Pons (tissue), 1 donor: ENCODE results near the gene PRLHR.

ENCODE experiments used
- DNase-seq: peaks from one replicate; pipeline ENCODE4 v3.0.0-alpha.2; 2016; ENCODE audit warnings: low spot score

PRLHR gene

DNA sequence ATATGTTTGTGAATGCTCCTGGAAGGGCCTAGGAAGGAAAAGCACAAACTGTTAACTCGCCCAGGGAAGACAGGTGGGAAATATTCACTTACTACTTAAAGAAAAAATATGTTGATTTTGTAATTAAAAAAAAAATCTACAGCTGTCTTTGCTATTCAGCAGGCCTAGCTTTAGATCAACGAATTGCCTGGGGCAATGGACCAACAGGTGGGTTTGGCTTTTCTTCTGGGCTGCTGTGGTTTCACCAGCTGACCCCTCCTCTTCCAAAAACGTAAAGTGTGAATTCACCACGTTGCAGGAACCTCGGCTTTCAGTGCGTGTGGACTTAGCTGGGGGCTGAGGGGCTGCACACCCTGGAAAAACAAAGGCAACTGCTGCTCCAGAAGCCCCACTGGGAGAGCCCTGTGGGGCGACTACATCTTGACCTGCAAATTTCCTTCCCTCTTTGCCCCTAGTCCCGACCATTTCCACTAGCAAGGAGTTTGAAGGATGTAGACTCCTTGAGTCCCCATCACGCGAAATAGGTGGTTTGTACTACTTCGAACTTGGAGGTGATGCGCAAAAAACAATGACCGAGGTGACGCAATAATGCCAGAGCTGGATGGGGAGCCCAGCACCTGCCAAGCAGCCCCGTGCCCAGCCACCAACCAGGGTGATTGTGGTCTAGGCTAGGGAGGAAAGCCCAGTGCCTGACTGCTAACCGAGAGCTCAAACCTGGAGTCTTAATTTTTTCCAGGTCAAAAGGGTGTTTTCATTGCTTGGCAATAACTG is 7.4 kb downstream of the PRLHR start:
- DNase-seq = no peak

DNA sequence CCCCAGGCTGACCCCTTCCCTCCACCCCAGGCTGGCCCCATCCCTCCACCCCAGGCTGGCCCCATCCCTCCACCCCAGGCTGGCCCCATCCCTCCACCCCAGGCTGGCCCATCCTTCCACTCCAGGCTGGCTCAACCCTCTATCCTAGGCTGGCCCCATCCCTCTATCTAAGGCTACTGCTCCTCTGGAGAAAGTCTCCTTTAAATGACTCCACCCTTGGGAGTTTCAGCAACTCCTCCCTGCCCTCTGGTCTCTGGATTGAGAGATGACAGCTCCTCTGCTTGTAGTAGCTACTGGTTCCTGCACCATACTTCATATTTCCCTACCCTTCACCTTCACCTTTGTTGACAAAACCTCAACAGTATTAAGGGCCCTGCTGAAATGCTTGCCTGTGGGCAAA is 8.5 kb downstream of the PRLHR start:
- no peak for DNase-seq

DNA sequence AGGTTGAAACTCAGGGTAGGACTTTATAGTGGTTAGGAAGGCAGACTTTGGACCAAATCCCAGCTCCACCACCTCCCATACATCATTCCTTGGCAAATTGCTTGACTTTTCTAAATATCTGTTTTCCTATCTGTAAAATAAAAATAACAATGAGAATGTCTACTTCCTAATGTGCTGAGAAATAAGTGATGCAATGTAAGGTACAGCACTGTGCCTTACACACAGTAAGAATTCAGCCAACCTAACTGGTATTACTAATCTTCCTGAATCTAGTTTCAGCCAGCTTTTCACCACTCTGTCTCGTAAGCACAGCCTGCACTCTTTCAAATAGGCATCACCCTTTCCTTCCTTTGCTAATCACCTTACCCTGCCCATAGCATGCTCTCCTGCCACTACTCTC is 9.7 kb downstream of the PRLHR start:
- DNase-seq = no peak

DNA sequence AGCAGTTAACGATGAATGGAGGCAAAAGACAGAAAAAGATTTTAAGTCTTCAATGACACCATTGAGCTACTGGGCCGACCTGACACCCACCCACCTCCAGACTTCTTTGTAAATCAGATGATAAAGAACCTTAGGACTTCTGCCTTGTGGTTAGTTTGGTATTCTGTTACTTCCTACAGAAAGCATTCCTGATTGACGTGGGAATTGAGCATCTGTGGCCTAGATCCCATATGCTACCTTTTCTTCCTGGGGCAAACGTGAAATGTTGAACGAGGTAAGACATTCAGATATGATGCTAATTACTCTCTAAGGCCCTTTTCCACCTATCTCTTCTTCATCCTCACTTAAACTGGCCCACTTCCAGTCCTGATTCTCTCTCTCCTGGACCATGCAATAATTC is 10.2 kb downstream of the PRLHR start:
- DNase-seq = no peak

DNA sequence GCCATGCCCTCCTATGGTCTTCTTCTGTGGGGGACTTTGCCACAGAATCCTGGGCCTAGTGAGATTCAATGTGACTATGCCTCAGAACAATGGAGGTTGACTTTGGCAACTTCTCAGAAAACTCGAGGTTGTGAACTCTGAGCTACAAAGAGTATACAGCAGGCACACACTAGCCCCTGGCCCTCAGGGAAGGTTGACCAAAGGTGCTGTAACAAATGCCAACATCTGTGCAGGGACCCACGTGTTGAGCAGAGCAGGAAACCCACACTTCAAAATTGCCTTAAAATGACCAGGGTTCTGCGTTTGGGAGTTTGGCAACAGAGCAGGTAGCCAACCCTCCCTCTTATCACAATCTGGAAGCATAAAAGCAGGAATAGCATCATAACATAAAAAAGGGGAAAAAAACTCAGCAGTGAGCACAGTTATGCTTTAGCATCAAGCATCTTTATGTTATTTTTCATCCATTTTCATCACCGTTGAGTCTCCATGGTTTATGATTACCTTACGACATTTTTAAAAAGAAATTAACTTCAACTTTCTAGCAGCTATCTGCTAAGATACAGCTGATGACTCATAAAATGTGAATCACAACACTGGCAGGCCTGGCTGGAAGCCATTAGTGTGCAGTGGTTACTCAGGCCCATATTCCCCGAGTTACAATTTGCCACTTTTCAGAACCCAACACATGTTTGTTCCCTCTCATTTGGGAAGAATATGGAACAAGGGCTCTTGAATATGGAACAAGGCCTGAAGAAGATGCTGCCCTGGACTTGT is 11.1 kb downstream of the PRLHR start:
- no peak for DNase-seq

DNA sequence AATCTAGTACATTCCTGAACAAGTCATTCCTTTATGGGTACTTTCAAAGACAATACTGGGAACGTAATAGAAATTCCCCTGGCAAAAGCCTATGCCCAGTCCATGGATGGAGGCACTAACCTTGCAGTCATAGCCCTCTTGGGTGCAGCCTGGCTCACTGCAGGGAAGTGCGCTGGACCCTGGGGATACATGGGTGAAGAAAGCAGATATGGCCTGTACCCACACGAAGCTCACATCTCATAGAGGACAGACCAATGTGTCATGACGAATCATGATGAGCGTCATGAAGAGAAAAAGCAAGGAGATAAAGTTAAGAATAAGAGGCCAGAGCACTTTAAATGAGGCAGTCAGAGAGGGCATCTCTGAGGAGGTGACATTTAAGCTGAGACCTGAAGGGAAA is 11.8 kb downstream of the PRLHR start:
- DNase-seq = no peak

DNA sequence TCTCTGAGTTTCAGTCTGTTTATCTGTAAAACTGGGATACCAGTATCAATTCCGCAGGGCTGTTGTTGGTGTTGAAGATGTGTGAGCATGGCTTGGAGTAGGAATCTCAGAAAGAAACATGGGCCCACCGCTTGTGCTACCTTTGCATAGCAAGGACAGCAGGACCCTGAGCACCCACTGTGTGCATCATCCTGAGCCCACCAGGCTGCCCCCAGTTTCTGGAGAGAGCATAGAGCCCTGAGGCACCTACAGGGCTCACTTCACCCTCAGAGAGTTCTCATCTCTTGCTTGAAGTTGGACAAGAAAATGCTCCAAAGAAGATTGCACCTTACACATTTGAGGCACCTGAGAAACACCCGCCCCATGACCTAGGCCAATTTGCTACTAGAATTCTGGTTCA is 12.9 kb downstream of the PRLHR start:
- DNase-seq = no peak

DNA sequence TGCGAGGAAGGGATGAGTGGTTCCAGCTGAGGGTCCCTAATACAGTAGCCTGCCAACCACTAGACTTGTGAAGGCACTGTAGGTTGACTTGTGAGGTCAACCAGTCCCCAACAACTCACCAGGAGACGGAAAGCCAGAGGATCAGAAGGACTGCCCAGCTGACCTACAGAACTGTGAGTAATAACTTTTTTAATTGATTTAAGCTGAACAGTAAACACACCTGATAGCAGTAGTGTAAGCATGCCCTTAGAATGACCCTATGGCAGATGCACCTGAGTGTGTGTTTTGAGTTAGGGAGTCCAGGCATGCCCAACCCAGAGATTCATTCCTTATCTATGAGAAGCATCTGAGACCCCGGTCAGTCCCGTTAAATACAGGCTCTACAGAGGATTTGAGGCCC is 14.1 kb downstream of the PRLHR start:
- no peak for DNase-seq

DNA sequence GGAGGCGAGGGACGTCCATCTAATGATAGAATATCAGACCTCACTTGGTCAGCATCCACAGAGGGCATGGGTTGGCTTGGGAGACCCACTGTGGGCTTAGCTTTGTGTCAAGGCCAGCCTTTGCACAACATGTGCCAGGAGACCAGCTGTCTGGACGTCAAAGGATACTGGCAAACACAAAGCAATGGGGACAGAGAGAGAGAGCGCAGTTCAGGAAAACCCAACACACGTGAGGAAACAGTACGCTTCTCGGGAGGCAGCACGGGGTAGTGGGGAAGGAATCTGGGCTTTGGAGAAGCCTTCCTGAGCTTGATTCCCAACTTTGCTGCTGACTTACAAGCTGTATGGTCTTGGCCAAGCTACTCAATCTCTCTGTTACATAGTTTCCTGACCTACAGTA is 14.7 kb downstream of the PRLHR start:
- no peak for DNase-seq

DNA sequence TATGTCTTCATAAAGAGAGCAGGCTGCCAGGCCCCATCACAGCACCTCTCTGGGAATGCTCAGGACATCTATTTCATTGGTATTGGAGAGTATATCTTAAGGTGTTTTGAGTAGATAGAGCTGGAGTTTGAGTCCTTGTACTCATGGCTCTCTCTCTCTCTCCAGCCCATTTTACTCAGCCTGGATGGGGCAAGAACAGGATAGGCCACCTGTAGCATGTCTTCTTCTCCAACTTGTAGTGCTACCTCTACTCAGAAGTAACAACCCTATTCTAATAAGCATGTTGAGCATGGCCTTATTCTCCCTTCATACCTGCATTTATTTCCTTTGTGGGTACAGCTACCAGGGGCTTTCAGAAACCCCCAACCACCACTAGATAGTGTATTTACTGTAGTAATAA is 21.9 kb downstream of the PRLHR start:
- DNase-seq = no peak

DNA sequence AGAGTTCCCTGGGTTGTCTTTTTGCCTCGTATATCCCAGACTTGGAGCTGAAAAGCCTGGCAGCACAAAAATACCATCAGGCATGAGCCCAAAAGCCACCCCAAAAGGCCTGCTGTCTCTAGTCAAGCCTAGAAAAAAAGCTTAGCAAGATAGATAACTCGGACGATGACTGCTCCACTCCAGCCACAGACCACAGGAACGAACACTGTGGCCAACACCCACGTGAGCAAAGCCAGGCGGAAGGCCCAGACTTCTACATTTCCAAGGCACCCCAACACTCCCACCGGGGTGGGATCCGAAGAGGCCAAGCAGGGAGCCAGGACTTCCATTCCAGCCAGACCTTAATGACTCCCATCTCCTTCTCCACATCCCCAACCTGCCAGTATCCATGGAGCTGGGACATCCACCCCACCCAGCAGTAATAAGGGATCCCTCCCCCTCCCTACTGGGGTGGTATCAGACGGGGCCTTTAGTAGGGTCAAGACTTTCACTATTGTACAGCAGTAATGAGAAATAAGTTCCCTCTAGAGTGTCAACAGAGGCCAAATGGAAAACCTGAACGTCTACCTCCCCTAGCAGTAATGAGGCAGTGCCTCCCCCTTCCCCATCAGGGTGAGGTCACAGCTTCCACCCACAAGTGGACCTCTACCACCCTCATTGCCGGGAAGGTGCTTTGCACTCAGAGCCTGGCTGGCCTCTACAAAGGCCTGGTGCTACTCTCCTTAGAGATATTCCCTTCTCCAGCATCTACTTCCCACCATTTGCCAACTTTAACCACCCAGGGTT is 23.0 kb downstream of the PRLHR start:
- DNase-seq = no peak

DNA sequence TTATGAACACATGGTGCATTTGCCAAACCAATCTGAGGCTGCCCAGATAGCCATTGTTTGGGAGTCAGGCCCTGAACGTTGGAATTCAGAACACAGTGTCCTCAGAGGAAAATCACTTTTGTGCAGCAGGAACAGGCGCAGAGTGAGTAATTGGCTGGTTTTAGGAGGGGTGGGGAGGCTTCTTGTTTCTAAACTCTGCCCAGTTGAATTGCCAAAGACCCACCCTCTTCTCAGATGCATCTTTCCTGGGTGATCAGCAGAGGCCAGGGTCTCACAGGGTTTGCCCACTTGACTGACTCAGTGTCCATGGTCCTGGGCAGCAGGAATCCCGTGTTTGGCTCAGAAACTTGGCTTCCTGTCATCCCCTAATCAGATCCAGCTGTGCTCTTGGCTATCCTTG is 24.3 kb downstream of the PRLHR start:
- peak; percentile 46 for DNase-seq

DNA sequence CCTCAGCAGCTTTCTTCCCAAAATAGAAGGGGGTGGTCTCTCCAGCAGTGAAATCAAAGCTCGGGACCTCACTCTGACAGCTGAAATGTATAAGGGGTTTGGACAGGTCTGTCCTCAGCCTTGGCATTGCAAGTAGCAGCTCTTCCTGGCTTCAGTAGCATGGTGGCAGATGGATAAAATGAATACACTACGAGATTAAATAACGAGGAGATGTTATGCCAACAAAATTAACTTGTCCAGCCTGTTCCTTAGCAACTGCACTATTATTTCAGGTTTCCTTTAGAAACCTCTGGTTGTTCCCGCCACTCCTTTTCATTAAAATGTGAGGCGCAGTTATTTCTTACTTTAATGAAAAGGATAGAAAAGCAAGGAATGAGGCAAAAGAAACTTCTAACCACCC is 24.9 kb downstream of the PRLHR start:
- DNase-seq = no peak

DNA sequence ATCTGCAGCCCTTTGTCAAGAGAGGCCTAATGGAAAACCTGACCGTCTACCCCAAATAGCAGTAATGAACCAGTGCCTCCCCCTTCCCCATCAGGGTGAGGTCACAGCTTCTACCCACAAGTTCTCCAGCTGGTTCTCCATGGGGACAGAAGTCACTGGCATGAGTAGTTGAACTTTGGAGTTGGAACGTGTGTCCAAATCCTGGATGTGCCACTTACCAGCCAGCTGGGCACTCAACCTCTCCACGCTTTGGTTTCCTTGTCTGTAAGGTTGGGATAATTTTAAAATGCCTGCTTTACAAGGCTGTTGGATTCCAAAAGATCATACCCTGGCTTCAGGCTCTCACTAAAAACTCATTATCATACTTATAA is 25.6 kb downstream of the PRLHR start:
- no peak for DNase-seq

DNA sequence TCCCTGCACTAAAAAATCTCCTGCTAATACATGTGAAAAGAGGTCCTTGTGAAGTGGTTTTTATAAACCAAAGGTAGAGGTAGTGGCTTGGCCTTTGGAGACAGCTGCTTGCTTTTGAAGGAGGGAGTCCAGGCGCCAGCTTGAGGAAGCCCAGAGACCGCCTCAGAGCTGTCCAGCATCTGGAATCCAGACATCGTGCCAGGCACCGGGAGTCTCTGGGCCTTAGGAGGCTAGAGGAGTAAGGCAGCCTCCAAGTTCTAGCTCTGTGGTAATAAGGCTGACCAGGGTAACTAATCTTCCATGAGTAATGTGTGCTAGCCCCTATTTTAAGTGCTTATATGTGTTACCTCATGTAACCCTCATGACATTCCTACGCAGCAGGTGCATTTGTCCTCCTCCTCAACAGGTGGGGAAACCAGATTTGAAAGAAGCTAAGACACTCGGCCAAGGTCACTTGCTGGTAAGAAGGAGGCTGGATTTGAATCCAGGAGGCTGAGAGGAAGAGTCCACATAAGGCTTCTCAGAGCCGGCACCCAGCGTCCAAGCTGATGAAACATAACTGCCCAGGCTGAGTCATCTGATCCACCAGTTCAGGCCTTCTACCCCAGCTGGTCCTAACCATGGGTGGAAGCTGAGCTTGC is 26.1 kb downstream of the PRLHR start:
- no peak for DNase-seq

DNA sequence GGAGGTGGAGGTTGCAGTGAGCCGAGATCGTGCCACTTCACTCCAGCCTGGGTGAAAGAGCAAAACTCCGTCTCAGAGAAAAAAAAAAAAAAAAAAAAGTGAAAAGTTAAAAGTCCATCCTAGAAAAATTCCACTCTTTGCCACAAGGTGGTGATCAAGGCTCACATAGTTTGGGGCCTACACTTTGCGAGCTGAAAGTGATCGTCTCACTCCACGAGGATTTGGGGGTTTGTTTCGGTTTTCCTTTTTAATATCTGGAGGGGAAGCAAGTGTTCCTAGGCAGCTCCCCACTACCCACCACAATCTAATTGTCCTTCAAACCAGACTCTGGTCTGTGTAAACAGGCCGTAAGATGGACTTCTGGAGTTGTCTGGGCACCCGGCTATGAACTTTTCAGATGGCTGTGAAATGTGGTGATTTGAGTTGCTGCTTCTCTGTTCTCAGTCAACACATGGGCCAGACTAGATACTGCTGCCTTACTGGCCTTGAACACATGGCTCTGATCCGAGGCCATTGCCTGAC is 27.1 kb downstream of the PRLHR start:
- peak; percentile 66 for DNase-seq

DNA sequence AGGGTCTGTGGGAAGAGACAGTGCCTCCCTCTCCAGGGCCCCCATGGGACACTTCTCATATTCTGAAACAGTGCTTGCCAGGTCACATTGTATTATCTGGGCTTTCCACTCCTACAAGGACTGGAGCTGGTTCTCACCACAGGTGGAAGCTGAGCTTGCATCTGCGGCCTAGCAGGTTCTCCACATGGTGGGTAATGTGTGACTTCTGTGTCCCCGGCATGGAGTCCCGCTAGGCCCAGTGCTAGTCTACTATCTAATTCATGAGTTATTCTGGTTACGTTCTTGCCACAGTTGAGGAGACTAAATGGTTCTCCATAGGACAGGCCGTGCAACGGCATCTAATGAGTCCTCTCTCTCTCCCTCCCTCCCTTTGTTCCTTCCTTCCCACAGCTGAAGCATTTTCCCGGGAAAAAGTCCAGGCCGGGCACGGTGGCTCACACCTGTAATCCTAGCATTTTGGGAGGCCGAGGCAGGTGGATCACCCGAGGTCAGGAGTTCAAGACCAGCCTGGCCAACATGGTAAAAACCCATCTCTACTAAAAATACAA is 27.7 kb downstream of the PRLHR start:
- DNase-seq = no peak

DNA sequence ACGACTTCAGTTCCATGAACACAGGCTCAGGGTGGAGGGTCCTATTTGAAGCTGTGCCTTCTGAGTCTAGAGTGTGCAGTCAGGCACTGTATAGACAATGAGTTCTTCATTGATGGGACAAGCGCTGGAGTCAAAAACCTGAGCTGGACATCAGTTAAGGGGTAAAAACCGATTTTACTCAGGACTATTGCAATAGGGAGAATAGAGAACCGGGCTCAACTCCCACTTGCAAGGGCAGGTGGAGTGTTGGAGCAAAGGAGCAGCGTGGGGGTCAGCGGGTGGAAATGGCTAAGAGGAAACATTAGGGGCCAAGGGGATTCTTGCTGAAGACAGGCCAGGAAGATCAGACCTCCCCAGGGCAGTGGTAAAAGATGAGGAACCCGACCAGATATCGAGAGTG is 28.5 kb downstream of the PRLHR start:
- DNase-seq = no peak

DNA sequence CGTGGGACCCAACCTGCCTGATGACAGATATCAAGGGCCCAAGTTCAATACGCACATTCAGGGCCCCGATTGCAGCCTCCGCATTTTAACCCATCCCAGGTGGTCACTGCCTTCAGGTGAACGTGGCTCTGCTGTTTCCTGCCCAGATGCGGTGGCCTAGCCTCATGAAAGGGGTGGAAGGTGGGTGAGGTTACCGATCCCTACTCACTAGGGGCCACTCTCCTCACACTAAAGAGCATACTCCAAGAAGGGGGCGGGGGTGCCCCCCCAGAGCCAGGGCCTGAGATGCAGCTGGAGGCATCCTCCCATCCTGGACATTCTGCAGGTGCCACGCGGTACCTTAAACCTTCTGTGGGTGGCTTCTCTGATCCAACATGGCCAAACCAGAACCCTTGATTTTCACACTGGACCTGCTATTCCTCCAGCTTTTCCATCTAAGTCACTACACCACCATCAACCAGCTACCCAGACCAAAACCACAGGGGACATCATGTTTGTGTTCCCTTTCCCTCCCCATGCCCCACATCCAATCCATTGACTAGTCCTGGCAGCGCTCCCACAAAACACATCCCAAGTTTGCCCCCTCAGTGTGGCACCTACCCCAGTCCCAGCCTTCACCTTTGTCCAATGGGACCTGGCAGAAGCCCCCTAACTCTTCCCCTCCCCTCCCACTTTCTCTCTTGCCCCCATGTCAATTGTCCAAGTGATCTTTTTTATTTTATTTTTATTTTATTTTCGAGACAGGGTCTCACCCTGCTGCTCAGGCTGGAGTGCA is 30.0 kb downstream of the PRLHR start:
- DNase-seq = no peak

DNA sequence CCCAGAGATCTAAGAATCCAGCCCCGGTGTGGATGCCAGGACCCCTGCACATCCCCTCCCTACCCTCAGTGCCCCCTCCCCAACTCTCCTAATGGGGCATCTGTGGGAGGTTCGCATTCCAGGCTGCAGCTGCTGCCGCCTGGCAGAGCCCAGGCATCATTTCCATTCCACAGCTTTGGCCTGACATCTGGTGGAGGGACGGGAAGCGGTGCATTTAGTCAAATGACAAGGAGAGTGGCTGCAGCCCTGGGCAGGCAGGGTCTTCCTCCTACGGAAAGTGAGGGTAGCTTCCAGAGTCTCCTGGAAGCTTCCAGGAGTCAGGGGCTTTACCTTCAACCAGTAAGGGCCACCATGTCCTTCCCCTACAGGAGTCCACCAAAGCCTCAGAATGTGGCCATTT is 30.8 kb downstream of the PRLHR start:
- DNase-seq = peak; percentile 26

DNA sequence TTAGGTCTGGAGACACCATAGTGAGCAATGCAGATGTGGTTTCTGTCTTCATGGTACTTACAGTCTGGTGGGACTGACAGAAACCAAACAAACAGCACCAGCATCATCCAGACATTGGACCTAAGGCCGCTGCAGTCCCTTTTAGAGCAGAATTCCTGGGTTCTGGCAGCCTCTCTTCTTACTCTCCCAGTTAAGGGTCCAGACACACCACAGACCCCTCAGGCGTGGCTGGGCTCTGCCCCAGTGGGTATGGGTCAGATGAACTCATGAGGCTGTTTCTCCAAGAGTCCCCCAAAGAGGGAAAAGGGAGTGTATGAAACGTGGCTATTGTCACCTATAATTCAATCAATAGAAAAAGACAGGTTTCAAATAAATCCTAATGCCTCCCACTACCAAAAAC is 31.3 kb downstream of the PRLHR start:
- DNase-seq = no peak
